Ascending aorta (tissue), 2 donors: ENCODE measurements around the gene FAM135A. TPM values are rescaled to one million over a fixed set of nuclear protein-coding genes. Genes with fewer than 3 reads are reported as not detected.

Experiments
- DNase-seq, 2 donors: peaks; one replicate each; pipeline ENCODE4 v3.0.0-alpha.2; 2019; ENCODE audit warnings: low spot score in 2 of 2
- H3K27ac ChIP-seq, 2 donors: fragments of 200-600 bp; sonication (generic); one replicate each; pipeline ENCODE4 v1.5.1; 2016 to 2017; ENCODE audit warnings: mild to moderate bottlenecking in 1 of 2
- H3K27me3 ChIP-seq: fragments of 200-600 bp; sonication (generic); one replicate; pipeline ENCODE4 v1.5.1; 2017
- H3K36me3 ChIP-seq, 2 donors: fragments of 200-600 bp; sonication (generic); one replicate each; pipeline ENCODE4 v1.5.1; 2016
- H3K4me1 ChIP-seq, 2 donors: fragments of 200-600 bp; sonication (generic); one replicate each; pipeline ENCODE4 v1.5.1; 2016 to 2017; ENCODE audit warnings: mild to moderate bottlenecking in 1 of 2
- H3K4me3 ChIP-seq, 2 donors: fragments of 200-600 bp; sonication (generic); one replicate each; pipeline ENCODE4 v1.5.1; 2016 to 2017; ENCODE audit warnings: mild to moderate bottlenecking in 1 of 2
- H3K9me3 ChIP-seq, 2 donors: fragments of 200-600 bp; sonication (generic); one replicate each; pipeline ENCODE4 v1.5.1; 2016
- intact Hi-C: fragments of 100-400 bp; cut with DNase I; formaldehyde crosslinking; loops from one replicate; pipeline ENCODE4 v1.15.1; 2023
- total RNA-seq: library from RNA; depleted of rRNA; stranded (reverse); fragments of >200 nt; gene quantifications from one replicate; pipeline ENCODE4 v1.1.0, GENCODE V29; 2016
- TF ChIP-seq, protein P1 (sequence below), 3 experiments: fragments of 200-600 bp in 2 of 3; fragments of 450-650 bp in 1 of 3; sonication (generic) in 2 of 3; IDR thresholded peaks; one replicate each; pipeline ENCODE4 v1.5.1; 2016 to 2019; ENCODE audit warnings: antibody characterized with exemption in 3 of 3, mild to moderate bottlenecking in 1 of 3, moderate library complexity in 1 of 3

The FAM135A gene
- total RNA-seq, 1 donor from 2014 or later = 10.7 TPM

GRCh38 chr6:70391492-70391891, 21.8 kb upstream of the FAM135A start:
- intact Hi-C loops = no loop called here
- Histone ChIP-seq H3K27me3 (no peaks in the 10 kb centered on the region), H3K4me1 (no peaks in the 10 kb centered on the region), H3K4me3 (no peak overlapping the region), H3K9me3 (no peaks in the 10 kb centered on the region), H3K36me3 (no peaks in the 10 kb centered on the region), H3K27ac (no peak overlapping the region)
- TF ChIP-seq, protein P1, sequence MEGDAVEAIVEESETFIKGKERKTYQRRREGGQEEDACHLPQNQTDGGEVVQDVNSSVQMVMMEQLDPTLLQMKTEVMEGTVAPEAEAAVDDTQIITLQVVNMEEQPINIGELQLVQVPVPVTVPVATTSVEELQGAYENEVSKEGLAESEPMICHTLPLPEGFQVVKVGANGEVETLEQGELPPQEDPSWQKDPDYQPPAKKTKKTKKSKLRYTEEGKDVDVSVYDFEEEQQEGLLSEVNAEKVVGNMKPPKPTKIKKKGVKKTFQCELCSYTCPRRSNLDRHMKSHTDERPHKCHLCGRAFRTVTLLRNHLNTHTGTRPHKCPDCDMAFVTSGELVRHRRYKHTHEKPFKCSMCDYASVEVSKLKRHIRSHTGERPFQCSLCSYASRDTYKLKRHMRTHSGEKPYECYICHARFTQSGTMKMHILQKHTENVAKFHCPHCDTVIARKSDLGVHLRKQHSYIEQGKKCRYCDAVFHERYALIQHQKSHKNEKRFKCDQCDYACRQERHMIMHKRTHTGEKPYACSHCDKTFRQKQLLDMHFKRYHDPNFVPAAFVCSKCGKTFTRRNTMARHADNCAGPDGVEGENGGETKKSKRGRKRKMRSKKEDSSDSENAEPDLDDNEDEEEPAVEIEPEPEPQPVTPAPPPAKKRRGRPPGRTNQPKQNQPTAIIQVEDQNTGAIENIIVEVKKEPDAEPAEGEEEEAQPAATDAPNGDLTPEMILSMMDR (IDR thresholded peaks at IDR 0.05) = no peak
- no peak for DNase-seq

DNA sequence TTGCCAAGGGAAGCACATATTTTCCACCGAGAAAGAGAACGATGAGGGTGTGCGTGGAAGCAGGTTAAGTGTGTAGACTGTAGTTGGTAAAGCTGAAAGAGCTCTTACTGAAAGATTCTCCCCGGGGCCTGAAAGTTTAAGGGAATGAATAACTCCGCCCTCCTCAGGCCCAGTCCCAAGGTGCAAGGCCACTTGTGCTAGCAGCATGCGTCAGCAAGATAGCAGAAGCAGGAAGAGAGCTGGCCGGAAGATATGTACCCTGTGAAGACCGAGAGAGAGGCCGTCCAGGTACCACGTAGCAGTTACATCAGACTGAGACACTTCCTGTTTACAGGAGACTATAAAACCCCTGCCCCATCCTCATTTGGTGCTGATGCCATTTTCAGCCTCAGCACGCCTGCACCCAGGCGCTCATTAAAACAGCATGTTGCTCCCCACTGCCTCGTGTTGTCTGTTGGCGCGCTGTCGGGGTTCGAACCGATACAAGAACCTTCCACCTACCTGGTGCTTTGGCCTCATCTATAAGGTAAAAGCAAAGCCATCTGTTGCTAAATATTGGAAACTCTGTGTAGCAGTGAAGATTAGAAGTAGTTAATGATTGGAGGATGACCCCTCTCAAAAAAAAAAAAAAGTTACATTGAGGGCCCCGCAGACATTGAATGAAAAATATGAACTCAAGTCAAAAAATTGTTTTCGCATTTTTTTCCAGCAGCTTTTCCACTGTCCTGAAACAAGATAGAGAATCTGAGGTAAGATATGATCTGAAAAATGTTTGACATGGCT, 18.6 kb upstream of the FAM135A start:
- no peaks in the 10 kb centered on the region for H3K36me3 ChIP-seq
- H3K4me3 ChIP-seq = no peak overlapping the region
- H3K9me3 ChIP-seq = no peaks in the 10 kb centered on the region
- TF ChIP-seq, protein P1 (IDR thresholded peaks at IDR 0.05) = no peak
- H3K4me1 ChIP-seq = no peaks in the 10 kb centered on the region
- H3K27ac ChIP-seq = no peak overlapping the region
- intact Hi-C loops = no loop called here
- DNase-seq = no peak
- no peaks in the 10 kb centered on the region for H3K27me3 ChIP-seq

GRCh38 chr6:70395301-70395672, 18.0 kb upstream of the FAM135A start:
- H3K27ac ChIP-seq = no peak overlapping the region
- no peaks in the 10 kb centered on the region for H3K9me3 ChIP-seq
- H3K4me1 ChIP-seq = no peaks in the 10 kb centered on the region
- TF ChIP-seq, protein P1 (IDR thresholded peaks at IDR 0.05) = no peak
- DNase-seq = no peak
- no peaks in the 10 kb centered on the region for H3K27me3 ChIP-seq
- no peak overlapping the region for H3K4me3 ChIP-seq
- intact Hi-C loops = no loop called here
- H3K36me3 ChIP-seq = no peaks in the 10 kb centered on the region

- no peaks in the 10 kb centered on the region for H3K4me1 ChIP-seq
- intact Hi-C loops = no loop called here
- no peak overlapping the region for H3K27ac ChIP-seq
- no peaks in the 10 kb centered on the region for H3K27me3 ChIP-seq
- DNase-seq = no peak
- H3K36me3 ChIP-seq = no peaks in the 10 kb centered on the region
- H3K9me3 ChIP-seq = no peaks in the 10 kb centered on the region
- TF ChIP-seq, protein P1 (IDR thresholded peaks at IDR 0.05) = no peak
- no peak overlapping the region for H3K4me3 ChIP-seq
Measured at GRCh38 chr6:70396163-70396562, 17.1 kb upstream of the FAM135A start.

- TF ChIP-seq, protein P1 (IDR thresholded peaks at IDR 0.05) = no peak
- Histone ChIP-seq H3K27ac (no peak overlapping the region), H3K36me3 (no peaks in the 10 kb centered on the region), H3K4me3 (no peak overlapping the region), H3K9me3 (no peaks in the 10 kb centered on the region), H3K27me3 (no peaks in the 10 kb centered on the region), H3K4me1 (no peaks in the 10 kb centered on the region)
- intact Hi-C loops = no loop called here
- DNase-seq = no peak
Measured at GRCh38 chr6:70396796-70397729, 16.2 kb upstream of the FAM135A start.
